Superior temporal gyrus (tissue), 1 donor: Measurements from ENCODE around the gene TIMM8B.
"Not testable (repeated sequence)": the region's sequence is repeated elsewhere in the genome, so short reads cannot be mapped to it uniquely, and the experiment has no call there.

ENCODE experiments used
- DNase-seq: peaks from one replicate; pipeline ENCODE4 v3.0.0-alpha.2; 2016; ENCODE audit errors: extremely low spot score

The TIMM8B gene

GRCh38 chr11:112086422-112087191 lies at the start of gene TIMM8B, which contains the start of gene SDHD:
Gene TIMM8B (minus strand): TSS chr11:112086756. CDS start chr11:112086723, 33 bp downstream.
Gene SDHD (plus strand): TSS chr11:112086873. CDS start chr11:112086908, 35 bp downstream.
- DNase-seq: peak; percentile 99

- no peak for DNase-seq
These were observed 47.9 kb upstream of the TIMM8B start for GRCh38 chr11:112134473-112134872.

- DNase-seq: no peak
These were observed 46.2 kb upstream of the TIMM8B start for GRCh38 chr11:112132737-112133136.

DNA sequence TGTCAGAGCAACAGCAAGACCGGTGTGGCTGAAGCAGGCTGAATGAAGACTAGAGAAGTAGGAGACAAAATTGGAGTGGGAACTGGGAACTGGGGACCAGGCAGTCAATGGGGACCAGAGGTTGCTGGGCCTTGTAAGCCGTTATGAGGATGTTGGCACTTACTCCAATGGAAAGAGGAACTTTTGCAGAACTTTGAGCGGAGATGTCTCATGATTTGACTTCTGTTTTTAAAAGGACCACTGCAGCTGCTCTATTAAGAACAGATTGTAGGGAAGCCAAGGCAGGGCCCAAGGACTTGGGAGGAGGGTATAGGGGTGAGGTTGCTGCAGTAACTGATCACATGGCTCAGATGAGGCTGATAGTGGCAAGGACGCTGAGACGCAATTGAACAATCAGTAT lies 43.1 kb upstream of the TIMM8B start:
- peak; percentile 27 for DNase-seq

DNA sequence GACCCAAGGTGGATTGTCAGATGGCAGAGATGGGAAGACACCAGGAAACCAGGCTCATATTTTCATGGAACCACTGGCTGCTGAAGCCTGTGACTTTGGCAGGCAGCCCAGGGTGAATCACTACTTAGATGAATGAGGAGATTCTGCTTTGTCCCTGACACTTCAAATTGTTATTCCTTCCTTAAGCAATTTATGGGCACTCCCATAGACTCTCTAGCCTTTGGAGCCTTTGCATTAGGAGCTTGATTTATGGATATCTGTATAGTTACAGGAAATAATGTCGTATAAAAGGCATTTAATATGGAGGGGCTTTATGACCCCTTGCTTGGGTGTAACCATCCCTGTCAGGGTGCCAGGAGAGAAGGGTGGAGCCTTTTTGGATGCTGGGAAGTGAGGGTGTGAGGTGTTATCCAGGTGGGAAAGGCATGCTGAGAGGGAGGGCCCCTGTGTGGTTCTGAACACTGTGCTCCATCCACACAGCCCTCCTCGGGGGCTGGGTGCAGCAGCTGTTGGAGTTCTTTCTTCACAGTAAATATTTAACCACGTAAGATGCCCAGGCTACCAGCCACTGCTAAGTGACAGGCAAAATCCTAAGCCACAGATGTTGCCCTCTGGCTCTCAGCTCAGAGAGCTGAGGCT lies 42.0 kb upstream of the TIMM8B start:
- peak; percentile 68 for DNase-seq

DNA sequence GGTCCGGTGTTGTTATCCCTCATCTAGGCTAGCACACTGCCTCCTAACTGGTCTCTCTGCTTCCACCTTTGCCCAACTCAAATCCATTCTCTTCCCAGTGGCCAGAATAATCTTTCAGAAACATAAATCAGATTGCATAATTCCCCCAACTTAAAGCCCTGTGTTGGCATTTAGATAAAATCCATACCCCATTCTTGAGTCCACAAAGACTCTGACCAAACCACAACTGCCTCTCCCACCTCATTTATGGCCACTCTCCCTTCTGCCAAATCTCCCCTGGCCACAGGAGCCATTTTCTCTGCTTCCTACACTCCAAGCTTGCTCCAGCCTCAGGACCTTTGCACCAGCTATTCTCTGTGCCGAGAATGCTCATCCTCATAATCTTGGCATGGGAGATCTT lies 40.5 kb upstream of the TIMM8B start:
- DNase-seq: no peak

DNA sequence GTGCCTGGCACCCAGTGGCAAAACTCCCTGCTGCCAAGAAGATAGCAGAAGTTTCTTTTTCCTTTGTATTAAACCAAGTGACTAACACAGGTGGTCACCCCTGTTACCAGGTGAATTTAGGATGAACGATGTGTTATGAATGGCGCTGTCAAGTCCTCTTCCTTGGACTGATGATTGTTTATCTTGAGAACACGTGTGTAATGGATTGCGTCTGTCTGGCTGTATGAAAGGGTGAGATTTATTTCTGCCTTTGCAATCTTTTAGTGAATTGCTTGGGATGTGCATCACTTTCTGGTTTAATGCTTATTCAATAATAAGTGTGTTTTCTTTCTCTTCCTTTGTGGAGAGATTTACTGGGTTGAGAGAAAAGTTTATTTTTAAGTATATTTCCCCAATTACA lies 36.6 kb upstream of the TIMM8B start:
- DNase-seq: no peak

DNA sequence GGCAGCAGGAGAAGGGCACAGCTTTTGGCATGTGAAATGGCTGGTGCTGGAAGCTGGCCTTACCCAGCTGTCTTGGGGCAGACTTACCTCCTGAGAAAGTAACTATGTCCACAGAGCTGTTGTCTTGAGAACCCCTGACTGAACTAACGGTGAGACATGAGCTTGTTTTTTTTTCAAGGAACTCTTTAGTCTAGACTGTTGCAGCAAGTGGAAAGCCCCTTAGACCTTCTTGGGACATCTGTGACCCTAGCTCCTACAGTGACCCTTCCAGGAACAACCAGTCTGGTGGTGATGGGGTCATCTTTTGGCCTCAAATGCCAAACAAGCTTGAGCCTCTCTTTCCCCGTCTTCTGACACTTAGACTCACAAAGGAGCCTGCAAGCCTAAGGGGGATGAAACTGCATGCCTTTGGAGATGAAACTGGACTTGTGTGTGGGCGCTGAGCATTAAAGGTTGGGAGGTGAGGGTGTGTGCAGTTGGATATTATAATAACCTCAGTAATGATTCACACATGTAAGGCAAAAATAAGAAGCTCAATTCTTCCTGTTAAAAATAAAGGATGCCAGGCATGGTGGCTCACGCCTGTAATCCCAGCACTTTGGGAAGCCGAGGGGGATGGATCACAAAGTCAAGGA lies 35.5 kb upstream of the TIMM8B start:
- no peak for DNase-seq

GRCh38 chr11:112118176-112118575 lies 31.6 kb upstream of the TIMM8B start:
- no peak for DNase-seq

- DNase-seq: no peak
These were observed 28.8 kb upstream of the TIMM8B start for GRCh38 chr11:112115386-112115785.

DNA sequence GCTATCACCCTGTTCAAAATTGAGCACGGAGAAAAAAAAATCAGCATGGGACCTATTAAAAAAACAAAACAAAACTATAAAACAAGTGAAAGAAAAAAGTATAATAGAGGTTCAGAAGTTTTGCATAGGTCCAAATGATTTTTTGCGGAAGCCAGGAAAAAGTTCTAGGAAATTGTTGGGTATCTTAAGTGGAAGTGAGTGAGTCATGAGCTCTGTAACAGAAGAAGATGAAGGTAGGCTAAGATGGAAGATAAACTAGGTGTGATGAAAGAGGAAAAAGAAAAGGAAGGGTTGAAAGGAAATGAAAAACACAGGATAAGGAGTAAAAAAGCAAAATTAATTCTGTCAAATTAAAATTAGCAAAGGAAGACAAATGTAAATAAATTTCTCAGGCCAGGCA lies 27.9 kb upstream of the TIMM8B start:
- DNase-seq: no peak

DNA sequence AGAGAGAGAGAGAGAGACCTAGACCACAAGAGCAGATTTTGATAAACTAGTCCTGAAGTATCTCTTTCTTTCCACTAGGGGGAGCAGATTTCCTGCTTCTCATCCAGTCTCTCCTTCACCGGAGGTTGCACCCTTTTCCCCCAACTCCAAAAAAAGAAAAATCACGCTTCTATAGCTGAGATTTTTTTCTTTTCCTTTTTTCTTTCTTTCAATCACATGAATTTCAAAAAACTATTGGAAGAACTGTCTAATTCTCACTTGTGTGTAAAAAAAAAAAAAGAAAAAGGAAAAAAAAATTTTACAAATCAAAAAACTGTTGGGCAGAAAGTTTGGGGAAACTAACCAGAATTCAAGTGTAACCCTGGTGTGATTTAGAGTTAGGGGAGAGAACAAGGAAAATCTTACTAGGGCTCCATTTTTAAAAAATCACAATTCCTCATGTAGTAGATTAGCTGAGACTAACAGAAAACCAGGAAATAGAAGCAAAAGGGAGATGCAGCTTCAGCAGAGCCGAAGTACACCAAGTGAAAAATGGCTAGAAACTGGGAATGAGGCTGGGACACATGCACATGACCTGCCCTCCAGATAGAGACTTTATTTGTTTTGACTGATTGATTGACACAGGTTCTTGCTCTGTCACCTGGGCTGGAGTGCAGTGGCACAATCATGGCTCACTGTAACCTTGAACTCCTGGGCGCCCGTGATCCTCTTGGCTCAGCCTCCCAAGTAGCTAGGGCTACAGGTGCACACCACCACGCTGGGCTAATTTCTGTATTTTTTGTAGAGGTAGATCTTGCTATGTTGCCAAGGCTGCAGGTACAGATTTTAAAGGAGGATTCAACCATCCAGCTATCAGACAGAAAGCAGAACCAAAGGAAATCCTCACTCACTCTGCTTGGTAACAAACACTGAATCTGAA lies 27.2 kb upstream of the TIMM8B start:
- peak; percentile 87 for DNase-seq

DNA sequence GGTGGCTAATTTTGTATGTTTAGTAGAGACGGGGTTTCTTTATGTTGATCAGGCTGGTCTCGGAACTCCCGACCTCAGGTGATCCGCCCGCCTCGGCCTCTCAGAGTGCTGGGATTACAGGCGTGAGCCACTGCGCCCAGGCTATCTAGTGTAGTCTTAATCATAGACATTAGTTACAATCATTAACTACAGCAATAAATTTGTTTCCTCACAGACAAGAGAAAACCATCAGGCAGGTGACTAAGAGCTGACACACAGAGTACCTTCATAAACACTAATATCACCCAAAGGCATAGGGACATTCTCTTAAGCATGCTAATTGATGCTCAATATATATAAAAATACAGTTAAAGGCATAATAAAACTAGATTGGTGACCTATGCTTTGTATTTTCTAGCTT lies 19.5 kb upstream of the TIMM8B start:
- no peak for DNase-seq

DNA sequence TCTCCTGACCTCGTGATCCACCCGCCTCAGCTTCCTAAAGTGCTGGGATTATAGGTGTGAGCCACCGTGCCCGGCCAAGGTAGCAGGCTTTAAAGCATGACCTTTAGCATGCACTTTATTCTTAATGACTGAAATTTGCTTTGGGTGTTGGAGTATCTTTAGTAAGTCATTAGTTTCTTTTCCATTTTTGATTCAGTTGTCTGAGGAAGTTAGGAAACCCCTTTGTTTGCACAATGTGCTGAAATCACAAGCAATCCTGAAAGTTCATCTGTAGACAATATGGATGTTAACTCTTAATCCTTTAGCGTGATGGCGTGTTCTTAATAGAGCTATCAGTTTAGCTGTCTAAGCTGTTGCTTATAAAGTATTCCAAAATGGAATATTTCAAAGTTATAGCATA lies 16.9 kb upstream of the TIMM8B start:
- DNase-seq: no peak

- no peak for DNase-seq
These were observed 13.9 kb upstream of the TIMM8B start for GRCh38 chr11:112100462-112100861.

DNA sequence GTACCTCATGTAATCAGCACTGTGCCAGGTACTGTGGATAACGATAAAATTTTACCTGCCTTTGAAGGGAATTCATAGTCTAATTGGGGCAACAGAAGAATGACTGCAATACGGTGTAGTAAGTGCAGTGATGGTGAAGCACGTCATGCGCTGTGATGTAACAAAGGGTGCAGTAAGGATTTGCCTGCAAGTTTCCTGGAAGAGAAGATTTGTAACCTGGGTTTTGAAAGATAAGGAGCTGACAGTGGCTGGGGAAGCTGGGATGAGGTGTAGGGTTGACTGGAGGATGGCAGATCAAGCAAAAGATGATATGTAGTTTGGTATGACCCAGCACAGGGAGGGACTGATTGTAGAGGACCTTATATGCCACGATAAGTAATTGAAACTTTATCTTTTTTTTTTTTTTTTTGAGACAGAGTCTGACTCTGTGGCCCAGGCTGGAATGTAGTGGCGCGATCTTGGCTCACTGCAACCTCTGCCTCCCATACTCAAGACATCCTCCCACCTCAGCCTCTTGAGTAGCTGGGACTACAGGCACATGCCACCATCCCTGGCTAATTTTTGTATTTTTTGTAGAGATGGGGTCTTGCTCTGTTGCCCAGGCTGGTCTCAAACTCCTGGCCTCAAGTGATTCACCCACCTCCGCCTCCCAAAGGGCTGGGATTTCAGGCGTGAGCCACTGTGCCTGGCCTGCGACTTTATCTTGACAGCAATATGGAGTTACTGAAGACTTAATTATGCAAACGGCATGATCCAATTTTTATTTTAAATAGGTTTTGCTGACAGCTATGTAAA lies 11.4 kb upstream of the TIMM8B start:
- no peak for DNase-seq

GRCh38 chr11:112096194-112096593 lies 9.6 kb upstream of the TIMM8B start:
- DNase-seq: no peak

GRCh38 chr11:112095302-112095701 lies 8.7 kb upstream of the TIMM8B start:
- not testable (repeated sequence) for DNase-seq

DNA sequence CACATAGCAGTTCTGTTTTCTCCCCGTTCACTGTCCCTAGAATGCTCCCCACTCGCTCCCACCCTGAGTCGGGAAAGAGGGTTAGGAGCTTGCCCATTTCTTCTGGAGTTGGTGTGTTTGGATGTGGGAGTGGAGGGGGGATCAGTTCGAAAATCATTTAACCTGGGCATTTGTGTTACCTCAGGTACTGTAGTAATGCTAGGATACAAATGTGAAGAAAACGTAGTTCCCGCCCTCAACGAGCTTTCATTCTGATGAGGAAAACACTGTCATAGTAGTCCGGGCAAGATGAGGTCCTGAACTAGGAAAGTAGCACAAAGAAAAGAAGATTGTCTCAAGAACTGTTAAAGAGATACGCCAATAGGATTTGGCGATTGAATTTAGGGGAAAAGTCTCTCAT lies 656 bp upstream of the TIMM8B start:
- DNase-seq: no peak

- no peak for DNase-seq
These were observed 634 bp downstream of the TIMM8B start for GRCh38 chr11:112085822-112086421.

DNA sequence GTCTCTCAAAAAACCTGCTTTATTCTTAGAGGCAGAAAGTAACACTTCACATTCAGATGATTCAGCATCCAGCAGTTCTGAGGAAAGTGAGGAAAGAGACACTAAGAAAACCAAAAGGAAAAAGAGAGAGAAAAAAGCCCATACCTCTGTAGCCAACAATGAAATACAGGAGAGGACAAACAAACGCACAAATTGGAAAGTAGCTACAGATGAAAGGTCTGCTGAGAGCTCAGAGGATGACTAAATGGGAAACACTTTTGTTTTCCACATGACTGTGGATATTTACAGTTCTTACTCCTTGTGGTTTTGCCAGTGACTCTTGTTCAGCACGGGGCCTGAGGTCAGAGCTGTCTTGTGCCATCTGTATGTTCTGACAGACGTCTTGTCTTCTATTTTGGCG lies 3.8 kb downstream of the TIMM8B start:
- no peak for DNase-seq
